Sigmoid colon (tissue), 7 donors: ENCODE measurements around the gene MAX. TPM values are rescaled to one million over a fixed set of nuclear protein-coding genes. Genes with fewer than 3 reads are reported as not detected.

Source experiments
- DNase-seq: peaks from one replicate; pipeline ENCODE4 v3.0.0-alpha.2; 2019
- H3K27ac ChIP-seq, 4 donors: fragments of 200-600 bp; sonication (generic); one replicate each; pipeline ENCODE4 v1.5.1; 2016 to 2019; ENCODE audit warnings: mild to moderate bottlenecking in 1 of 4
- H3K27me3 ChIP-seq, 3 donors: fragments of 200-600 bp; sonication (generic); one replicate each; pipeline ENCODE4 v1.5.1; 2019; ENCODE audit warnings: mild to moderate bottlenecking in 1 of 3
- H3K36me3 ChIP-seq, 4 donors: fragments of 200-600 bp; sonication (generic); one replicate each; pipeline ENCODE4 v1.5.1; 2016 to 2019
- H3K4me1 ChIP-seq, 4 donors: fragments of 200-600 bp; sonication (generic); one replicate each; pipeline ENCODE4 v1.5.1; 2017 to 2019
- H3K4me3 ChIP-seq, 4 donors: fragments of 200-600 bp; sonication (generic); one replicate each; pipeline ENCODE4 v1.5.1; 2017 to 2019; ENCODE audit warnings: mild to moderate bottlenecking in 2 of 4, moderate library complexity in 1 of 4
- H3K9me3 ChIP-seq, 4 donors: fragments of 200-600 bp in 3 of 4; sonication (generic) in 3 of 4; one replicate each; pipeline versions ENCODE4 v1.5.1 to v1.6.1; 2013 to 2019
- CTCF ChIP-seq, 4 experiments: fragments of 450-650 bp in 3 of 4; fragments of 200-600 bp in 1 of 4; IDR thresholded peaks; one replicate each; pipeline ENCODE4 v1.5.1; 2016 to 2019; ENCODE audit warnings: antibody characterized with exemption in 4 of 4, mild to moderate bottlenecking in 3 of 4, moderate library complexity in 2 of 4
- EP300 ChIP-seq, 4 donors: sonication (generic); formaldehyde crosslinking; IDR thresholded peaks; one replicate each; pipeline ENCODE4 v1.6.1; 2017; ENCODE audit warnings: antibody characterized with exemption in 4 of 4
- POLR2A ChIP-seq, 2 donors: fragments of 450-650 bp; IDR thresholded peaks; one replicate each; pipeline ENCODE4 v1.6.1; 2016; ENCODE audit warnings: antibody characterized with exemption in 2 of 2, mild to moderate bottlenecking in 2 of 2, moderate library complexity in 2 of 2
- POLR2AphosphoS5 ChIP-seq, 4 donors: sonication (generic); formaldehyde crosslinking; IDR thresholded peaks; one replicate each; pipeline ENCODE4 v1.6.1; 2017; ENCODE audit warnings: antibody characterized with exemption in 4 of 4
- WGBS, 2 donors: extraction: QIAGEN DNeasy Blood & Tissue Kit; methylation state at CpG; one replicate each; pipeline ENCODE4 v1.1.7; 2013; 5-methylcytosine and 5-hydroxymethylcytosine counted together
- intact Hi-C: fragments of 100-400 bp; cut with DNase I; formaldehyde crosslinking; loops from one replicate; pipeline ENCODE4 v1.15.1; 2023
- polyA plus RNA-seq, 3 donors: library from polyadenylated mRNA; stranded (reverse); fragments of 200-250 nt; gene quantifications; one replicate each; pipeline ENCODE4 v1.2.3, GENCODE V29; 2013
- total RNA-seq, 4 donors: library from RNA; depleted of rRNA; stranded (reverse); fragments of >200 nt; gene quantifications; one replicate each; pipeline ENCODE4 v1.1.0, GENCODE V29; 2016
- donor health status: healthy with polysubstance abuse.
- donor health status: Bipolar disorder and iron deficiency.
- donor health status: healthy.

MAX gene
- total and polyA plus RNA-seq, 7 donors: 58.8 to 119 (median 67.4) TPM

- H3K4me3 ChIP-seq: no peak overlapping the region
- peak overlapping the region in 1 of 4 donors; percentile 5 for H3K27ac ChIP-seq
- no peaks in the 10 kb centered on the region for H3K9me3 ChIP-seq
- WGBS, 2 donors: 21 to 72% methylated on average over 4 of the region's 4 CpGs
- H3K4me1 ChIP-seq: peaks cover 0 to 65% (median 51%) of the 10 kb centered on the region in 4 donors
- no peaks in the 10 kb centered on the region for H3K27me3 ChIP-seq
- intact Hi-C loops: no loop called here
- DNase-seq: no peak
- TF ChIP-seq POLR2AphosphoS5 (IDR thresholded peaks at IDR 0.05) (no peak), CTCF (IDR thresholded peaks at IDR 0.05) (no peak), POLR2A (IDR thresholded peaks at IDR 0.05) (no peak)
- peaks cover 4 to 47% (median 25%) of the 10 kb centered on the region in 4 donors for H3K36me3 ChIP-seq
Measured at GRCh38 chr14:65073605-65074201, 28.6 kb downstream of the MAX start.

- Histone ChIP-seq H3K27me3 (no peaks in the 10 kb centered on the region), H3K36me3 (peaks cover 4 to 44% (median 24%) of the 10 kb centered on the region in 4 donors), H3K4me3 (no peak overlapping the region), H3K4me1 (peaks cover 0 to 58% (median 46%) of the 10 kb centered on the region in 4 donors), H3K27ac (no peak overlapping the region), H3K9me3 (no peaks in the 10 kb centered on the region)
- 20 to 71% methylated on average over 1 of the region's 1 CpG for WGBS, 2 donors
- DNase-seq: no peak
- intact Hi-C loops: no loop called here
- no peak for TF ChIP-seq EP300 (IDR thresholded peaks at IDR 0.05)
- TF ChIP-seq CTCF (IDR thresholded peaks at IDR 0.05): no peak
- no peak for TF ChIP-seq POLR2A (IDR thresholded peaks at IDR 0.05)
- no peak for TF ChIP-seq POLR2AphosphoS5 (IDR thresholded peaks at IDR 0.05)
Measured at GRCh38 chr14:65072937-65073336, 29.4 kb downstream of the MAX start.

- TF ChIP-seq POLR2AphosphoS5 (IDR thresholded peaks at IDR 0.05) (no peak), EP300 (IDR thresholded peaks at IDR 0.05) (no peak), CTCF (IDR thresholded peaks at IDR 0.05) (no peak), POLR2A (IDR thresholded peaks at IDR 0.05) (no peak)
- H3K9me3 ChIP-seq: no peaks in the 10 kb centered on the region
- WGBS, 2 donors: 87 to 93% methylated on average over 6 of the region's 6 CpGs
- H3K27ac ChIP-seq: no peak overlapping the region
- H3K27me3 ChIP-seq: no peaks in the 10 kb centered on the region
- intact Hi-C loops: no loop called here
- no peak for DNase-seq
- H3K36me3 ChIP-seq: peaks cover 4 to 38% (median 19%) of the 10 kb centered on the region in 4 donors
- peaks cover 0 to 55% (median 45%) of the 10 kb centered on the region in 4 donors for H3K4me1 ChIP-seq
- H3K4me3 ChIP-seq: no peak overlapping the region
Measured at GRCh38 chr14:65072256-65072655, 30.1 kb downstream of the MAX start.

- peaks cover 0 to 55% (median 45%) of the 10 kb centered on the region in 4 donors for H3K4me1 ChIP-seq
- intact Hi-C loops: no loop called here
- 95 to 96% methylated on average over 3 of the region's 3 CpGs for WGBS, 2 donors
Measured at GRCh38 chr14:65071544-65071943, 30.8 kb downstream of the MAX start.

More at GRCh38 chr14:65071544-65071943, 30.8 kb downstream of the MAX start:
- no peaks in the 10 kb centered on the region for H3K27me3 ChIP-seq
- H3K4me3 ChIP-seq: no peak overlapping the region
- no peak for TF ChIP-seq POLR2AphosphoS5 (IDR thresholded peaks at IDR 0.05)
- TF ChIP-seq CTCF (IDR thresholded peaks at IDR 0.05): no peak
- TF ChIP-seq POLR2A (IDR thresholded peaks at IDR 0.05): no peak
- no peak for TF ChIP-seq EP300 (IDR thresholded peaks at IDR 0.05)
- H3K36me3 ChIP-seq: peaks cover 4 to 31% (median 12%) of the 10 kb centered on the region in 4 donors
- DNase-seq: no peak
- H3K27ac ChIP-seq: no peak overlapping the region
- H3K9me3 ChIP-seq: no peaks in the 10 kb centered on the region
